GM12878 (cell line): ENCODE measurements around the gene PML. TPM values are rescaled to one million over a fixed set of nuclear protein-coding genes. Genes with fewer than 3 reads are reported as not detected.

Experiments
- ATAC-seq: fragments of 200-7000 bp; cut with Tn5 transposase; 3 replicates; pipeline ENCODE4 v1.9.1; 2020; ENCODE audit warnings: mild to moderate bottlenecking, moderate library complexity
- BruUV-seq: library from RNA; stranded (reverse); fragments of 400-500 nt; replicated peaks from 2 replicates; lab custom pipeline; 2021; lab: Mats Ljungman, UMichigan
- CTCF ChIA-PET: fragments of 300-600 bp; sonication (Branson Sonifier 250); formaldehyde crosslinking; extraction: SDS; loops from one replicate; lab custom pipeline; 2021; ENCODE audit warnings: inconsistent platforms; lab: Yijun Ruan, JAX
- POLR2A ChIA-PET: fragments of 350-600 bp; formaldehyde crosslinking; extraction: SDS; loops from one replicate; lab custom pipeline; 2021; ENCODE audit warnings: inconsistent platforms; lab: Charles Lee
- RAD21 ChIA-PET: fragments of 300-600 bp; sonication (Branson Sonifier 250); formaldehyde crosslinking; loops from one replicate; lab custom pipeline; 2023; ENCODE audit warnings: antibody characterized with exemption; ENCODE audit not compliant: unreplicated experiment; lab: Charles Lee
- SMC1A ChIA-PET: fragments of 300-600 bp; sonication (Branson Sonifier 250); formaldehyde crosslinking; loops from one replicate; lab custom pipeline; 2023; ENCODE audit not compliant: unreplicated experiment, uncharacterized antibody; lab: Charles Lee
- DNase-seq: peaks from one replicate; pipeline ENCODE4 v3.0.0-alpha.2; 2011; ENCODE audit warnings: low read depth, low spot score
- FAIRE-seq: peaks from 3 replicates; lab custom pipeline; 2011; peaks lifted over from hg19 to GRCh38; lab: Jason Lieb, UNC
- H2AFZ ChIP-seq: 2 replicates; pipeline ENCODE4 v1.6.0; 2011; ENCODE audit warnings: low read depth, low read length, control low read depth; ENCODE audit not compliant: control insufficient read depth
- H3K27ac ChIP-seq: 2 replicates; pipeline ENCODE4 v1.5.1; 2011; ENCODE audit warnings: control low read depth; ENCODE audit not compliant: control insufficient read depth, insufficient read depth
- H3K27me3 ChIP-seq, 2 experiments: replicated peaks in 1 of 2; 2 replicates each; pipeline versions ENCODE4 v1.6.0 to v1.6.1; 2011; ENCODE audit warnings: low read length in 1 of 2; ENCODE audit not compliant: control insufficient read depth in 2 of 2, insufficient read depth in 2 of 2
- H3K36me3 ChIP-seq, 2 experiments: 2 replicates each; pipeline ENCODE4 v1.5.1; 2011; ENCODE audit warnings: low read length in 1 of 2; ENCODE audit not compliant: control insufficient read depth in 2 of 2, insufficient read depth in 2 of 2
- H3K4me1 ChIP-seq: 2 replicates; pipeline ENCODE4 v1.6.1; 2011; ENCODE audit warnings: mild to moderate bottlenecking, low read length, moderate library complexity, mixed read lengths; ENCODE audit not compliant: control insufficient read depth, insufficient read depth
- H3K4me2 ChIP-seq: 2 replicates; pipeline ENCODE4 v1.6.0; 2011; ENCODE audit warnings: control low read depth; ENCODE audit not compliant: control insufficient read depth, insufficient read depth
- H3K4me3 ChIP-seq: fragments of 200-600 bp; sonication (generic); 2 replicates; pipeline ENCODE4 v1.5.1; 2016
- H3K79me2 ChIP-seq: 2 replicates; pipeline ENCODE4 v1.6.0; 2011; ENCODE audit warnings: low read length; ENCODE audit not compliant: control insufficient read depth, insufficient read depth
- H3K9ac ChIP-seq: 2 replicates; pipeline ENCODE4 v1.8.0; 2011; ENCODE audit warnings: low read length, control low read depth, mixed read lengths; ENCODE audit not compliant: control insufficient read depth, insufficient read depth
- H3K9me3 ChIP-seq: replicated peaks from 3 replicates; pipeline ENCODE4 v1.5.1; 2011; ENCODE audit warnings: mild to moderate bottlenecking, low read length; ENCODE audit not compliant: control insufficient read depth, insufficient read depth
- H4K20me1 ChIP-seq: 2 replicates; pipeline ENCODE4 v1.6.0; 2011; ENCODE audit not compliant: control insufficient read depth, insufficient read depth
- FOXK2 ChIP-seq: fragments of 450-650 bp; IDR thresholded peaks from 2 replicates; pipeline ENCODE4 v1.6.1; 2017; ENCODE audit warnings: mild to moderate bottlenecking, moderate library complexity
- IRF5 ChIP-seq: fragments of 450-650 bp; IDR thresholded peaks from 2 replicates; pipeline ENCODE4 v1.6.1; 2017; ENCODE audit warnings: borderline replicate concordance
- JUNB ChIP-seq: IDR thresholded peaks from 2 replicates; pipeline ENCODE4 v1.6.1; 2016; ENCODE audit warnings: antibody characterized with exemption, mild to moderate bottlenecking
- MEF2A ChIP-seq: IDR thresholded peaks from 2 replicates; pipeline ENCODE4 v1.6.1; 2011; ENCODE audit warnings: low read depth, mild to moderate bottlenecking, low read length, moderate library complexity; ENCODE audit not compliant: insufficient read depth
- POU2F2 ChIP-seq: IDR thresholded peaks from 3 replicates; pipeline ENCODE4 v1.6.1; 2011; ENCODE audit warnings: low read depth, mild to moderate bottlenecking, low read length, borderline replicate concordance
- SMAD5 ChIP-seq: IDR thresholded peaks from 2 replicates; pipeline ENCODE4 v1.6.1; 2016; ENCODE audit warnings: antibody characterized with exemption, low read depth
- SP1 ChIP-seq: IDR thresholded peaks from one replicate; pipeline ENCODE4 v1.6.1; 2011; ENCODE audit warnings: low read depth, low read length
- ZNF622 ChIP-seq: fragments of 450-650 bp; IDR thresholded peaks from 2 replicates; pipeline ENCODE4 v1.6.1; 2017; ENCODE audit warnings: mild to moderate bottlenecking, inconsistent platforms
- in situ Hi-C: fragments of 300-500 bp; cut with MboI; formaldehyde crosslinking; loops from 9 replicates; pipeline ENCODE4 v1.14.3; 2018; ENCODE audit warnings: mixed read lengths
- intact Hi-C: fragments of 100-400 bp; cut with micrococcal nuclease; formaldehyde crosslinking; loops from one replicate; pipeline ENCODE4 v1.14.2; 2022; ENCODE audit not compliant: unreplicated experiment
- polyA plus RNA-seq, 11 experiments: library from polyadenylated mRNA; depleted of rRNA in 4 of 11; unstranded in 6 of 11; stranded (reverse) in 5 of 11; fragments of >200 nt; fragmentation: Nextera tagmentation in 4 of 11; fragmentation: Illumina TruSeq in 1 of 11; extraction: Ambion mirVana in 4 of 11; extraction: Trizol in 1 of 11; gene quantifications; 1 replicate in 1 of 11; 2 replicates in 10 of 11; pipeline versions ENCODE4 v1.2.1 to v1.2.3, GENCODE V29; 2011 to 2016; ENCODE audit warnings: inconsistent platforms in 2 of 11, missing spikeins in 2 of 11, low read depth in 1 of 11
- total RNA-seq, 4 experiments: library from RNA; depleted of rRNA in 3 of 4; stranded (reverse); fragments of >200 nt in 3 of 4; fragmentation: Illumina TruSeq in 1 of 4; extraction: Trizol in 1 of 4; gene quantifications; 2 replicates each; pipeline versions ENCODE4 v1.2.1 to v1.2.3, GENCODE V29; 2013 to 2021
- TF ChIP-seq, protein P1 (sequence below): IDR thresholded peaks from 2 replicates; pipeline ENCODE4 v1.6.1; 2012; ENCODE audit warnings: low read depth, low read length, improper control_type of control experiment

The PML gene
- total and polyA plus RNA-seq, 10 of the 15 experiments (the other 5 are each of a cell fraction or from before 2014, with no cell fraction given): 8.5 to 95.5 (median 30.8) TPM

- no peak for FAIRE-seq
- ChIA-PET SMC1A (interaction anchor here (1.3 kb wide), 1 partner anchor 72 kb away, joined by 3 read pairs; no protein-coding TSS in a partner anchor), POLR2A (no interaction called here), CTCF (interaction anchor here (3.6 kb wide), 1 partner anchor 73 kb away, joined by 20 read pairs; no protein-coding TSS in a partner anchor), RAD21 (interaction anchor here (0.8 kb wide), 1 partner anchor 72 kb away, joined by 5 read pairs; no protein-coding TSS in a partner anchor)
- H3K4me2 ChIP-seq: no peak overlapping the region
- no peaks in the 10 kb centered on the region; the same call in 1 of the 2 replicates for H4K20me1 ChIP-seq
- H3K79me2 ChIP-seq: no peaks in the 10 kb centered on the region
- BruUV-seq: no TSS peak
- no peak overlapping the region for H3K9ac ChIP-seq
- TF ChIP-seq POU2F2 (no peak), IRF5 (no peak), SP1 (no peak), ZNF622 (no peak), MEF2A (no peak), SMAD5 (no peak), FOXK2 (no peak), JUNB (no peak)
- TF ChIP-seq, protein P1, sequence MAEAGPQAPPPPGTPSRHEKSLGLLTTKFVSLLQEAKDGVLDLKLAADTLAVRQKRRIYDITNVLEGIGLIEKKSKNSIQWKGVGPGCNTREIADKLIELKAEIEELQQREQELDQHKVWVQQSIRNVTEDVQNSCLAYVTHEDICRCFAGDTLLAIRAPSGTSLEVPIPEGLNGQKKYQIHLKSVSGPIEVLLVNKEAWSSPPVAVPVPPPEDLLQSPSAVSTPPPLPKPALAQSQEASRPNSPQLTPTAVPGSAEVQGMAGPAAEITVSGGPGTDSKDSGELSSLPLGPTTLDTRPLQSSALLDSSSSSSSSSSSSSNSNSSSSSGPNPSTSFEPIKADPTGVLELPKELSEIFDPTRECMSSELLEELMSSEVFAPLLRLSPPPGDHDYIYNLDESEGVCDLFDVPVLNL: no peak
- no peak overlapping the region for H3K27ac ChIP-seq
- 0 out of 4 replicates have a peak, but pooled peaks cover 0 to 2% of the 10 kb centered on the region in 2 experiments for H3K27me3 ChIP-seq
- in situ Hi-C loops (no loop called here), intact Hi-C loops (no loop called here)
- H2AFZ ChIP-seq: no peak overlapping the region
- no peak for ATAC-seq
- H3K9me3 ChIP-seq: no peaks in the 10 kb centered on the region
- H3K36me3 ChIP-seq: no peaks in the 10 kb centered on the region
- no peak overlapping the region for H3K4me3 ChIP-seq
- no peak for DNase-seq
- 0 out of 2 replicates have a peak, but pooled peaks cover 2% of the 10 kb centered on the region for H3K4me1 ChIP-seq
Observed at GRCh38 chr15:74045184-74045583, 50.7 kb downstream of the PML start.
